Activated CD8-positive, alpha-beta memory T cell treated with anti-CD3 and anti-CD28 coated beads, Interleukin-2, amount 50 U/mL, for 4 hours (primary cell): Measurements from ENCODE around the gene FSCN2.

Experiments
- DNase-seq: peaks from one replicate; pipeline ENCODE4 v3.0.0-alpha.2; 2020

FSCN2 gene

DNA sequence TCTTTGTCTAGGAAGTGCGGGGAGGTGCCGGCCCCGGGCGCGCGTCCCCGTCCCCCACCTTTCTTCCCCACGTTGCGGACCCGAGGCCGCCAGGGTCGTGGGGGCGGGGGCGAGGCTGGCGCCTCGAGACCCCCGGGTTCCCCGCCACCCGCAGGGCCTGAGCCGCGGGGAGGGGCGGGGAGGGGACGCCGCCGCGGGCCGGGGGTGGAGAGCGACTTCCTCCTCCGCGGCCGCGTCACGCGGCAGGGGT lies 13.8 kb upstream of the FSCN2 start:
- no peak for DNase-seq

DNA sequence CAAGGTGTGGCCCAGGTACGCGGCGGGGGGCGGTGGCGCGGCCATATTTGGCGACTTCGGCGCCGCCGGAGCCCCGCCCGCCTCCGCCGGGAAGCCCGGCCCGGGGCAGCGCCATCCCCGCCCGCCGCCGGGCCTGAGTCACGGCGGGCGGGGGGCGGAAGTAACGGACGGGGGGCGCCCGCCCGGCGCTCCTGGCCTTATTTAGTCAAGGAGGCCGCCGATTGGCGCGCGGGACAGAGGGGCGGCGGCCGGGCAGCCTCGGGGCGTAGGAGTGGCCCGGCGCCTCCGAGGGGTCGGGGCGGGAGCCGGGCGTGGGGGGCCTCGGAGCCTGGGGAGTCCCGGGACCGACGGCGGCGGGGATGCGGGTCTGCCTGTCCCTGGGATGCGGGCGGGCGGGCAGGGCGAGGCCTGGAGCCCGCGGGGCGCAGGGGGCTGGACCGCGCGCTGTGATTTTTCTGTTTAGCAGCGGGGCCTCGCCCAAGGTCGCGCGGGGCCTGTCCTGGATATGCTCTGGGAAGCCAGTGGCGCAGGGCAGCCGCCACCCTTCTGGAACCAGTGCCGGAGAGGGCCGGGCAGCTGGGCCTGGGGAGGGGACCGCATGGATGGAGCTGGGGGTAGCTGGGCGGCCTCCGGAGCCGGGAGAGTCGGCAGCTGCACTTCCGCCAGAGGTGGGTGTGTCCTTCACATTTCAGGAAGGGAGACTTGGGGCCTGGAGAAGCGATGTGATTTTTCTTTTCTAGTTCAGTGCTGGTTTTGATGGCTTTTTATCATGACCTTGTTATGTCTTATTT lies 13.2 kb upstream of the FSCN2 start:
- DNase-seq, result peak; percentile 77

- peak; percentile 27 for DNase-seq
Observed at GRCh38 chr17:81515530-81516041, 12.6 kb upstream of the FSCN2 start.

DNA sequence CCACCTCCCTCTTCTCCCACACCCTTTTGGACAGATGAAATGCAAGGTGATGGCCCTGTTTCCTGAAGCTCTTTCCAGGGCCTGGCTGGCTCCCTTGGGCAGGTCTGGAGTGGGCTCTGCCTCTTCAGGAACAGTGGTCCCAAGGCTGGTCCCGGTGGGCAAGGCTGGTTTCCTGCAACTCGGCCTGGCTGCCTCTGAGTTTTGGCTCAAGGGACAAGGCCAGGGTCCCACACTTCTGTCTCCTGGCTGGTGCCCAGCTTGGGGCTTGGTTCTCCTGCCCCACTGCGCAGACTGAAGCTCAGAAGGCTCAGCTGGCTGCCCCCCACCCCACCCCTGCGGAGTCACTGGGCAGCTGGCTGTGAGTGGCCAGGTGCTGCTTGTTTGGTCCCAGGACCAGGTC lies 11.7 kb upstream of the FSCN2 start:
- DNase-seq, result peak; percentile 14

DNA sequence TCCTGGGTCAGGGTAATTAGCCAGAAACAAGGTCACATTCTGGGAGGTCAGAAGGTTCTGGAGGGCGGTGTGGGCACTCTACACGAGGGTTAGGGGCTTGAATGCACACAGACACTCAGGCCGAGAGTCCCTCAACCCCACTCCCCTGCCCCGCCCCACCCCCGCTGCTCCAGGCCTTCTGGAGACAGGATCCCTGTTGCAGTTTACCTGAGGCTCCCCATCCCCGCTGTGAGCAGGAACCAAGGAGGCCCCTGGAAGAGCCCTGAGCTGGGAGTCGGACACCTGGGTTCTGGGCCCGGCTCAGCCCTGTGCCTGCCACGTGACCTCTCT lies 11.2 kb upstream of the FSCN2 start:
- DNase-seq, result no peak

DNA sequence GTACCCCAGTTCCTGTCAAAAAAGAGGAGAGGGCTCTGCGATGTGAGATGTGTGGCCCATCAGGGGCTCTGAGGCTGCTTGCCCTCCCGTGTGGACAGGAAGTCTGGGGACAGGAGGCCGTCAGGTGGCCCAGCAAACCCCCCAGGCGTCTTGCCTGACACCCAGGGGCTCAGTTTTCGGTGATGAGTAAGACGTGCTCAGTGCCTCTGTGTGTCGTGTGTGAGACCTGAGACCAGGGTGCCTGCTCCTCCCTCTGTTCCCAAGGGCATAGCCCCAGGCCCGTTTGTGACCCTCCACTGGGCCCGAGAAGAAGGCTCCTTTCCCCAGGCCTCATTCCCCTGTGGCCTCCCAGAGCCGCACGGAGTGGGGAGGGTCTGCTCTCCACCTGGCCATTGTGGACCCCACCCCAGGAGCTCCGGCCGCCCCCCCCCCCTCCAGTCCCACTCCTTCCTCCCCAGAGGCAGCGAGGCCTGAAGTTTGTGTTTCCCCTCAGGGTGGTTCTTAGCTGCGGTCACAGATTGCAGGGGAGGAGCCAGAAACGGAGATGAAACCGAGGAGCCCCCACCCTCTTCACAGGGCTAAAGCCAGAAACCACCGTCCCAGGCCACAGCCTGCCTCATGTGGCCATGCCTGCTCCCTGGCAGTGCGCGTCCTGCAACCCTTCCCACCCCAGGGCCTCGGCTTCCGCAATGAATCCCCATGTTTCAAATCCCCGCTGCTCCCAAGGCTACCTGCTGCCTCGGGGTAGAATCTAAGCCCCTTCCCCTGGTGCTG lies 10.7 kb upstream of the FSCN2 start:
- DNase-seq, result peak; percentile 17

GRCh38 chr17:81518113-81518784 lies 9.9 kb upstream of the FSCN2 start:
- DNase-seq, result peak; percentile 15

DNA sequence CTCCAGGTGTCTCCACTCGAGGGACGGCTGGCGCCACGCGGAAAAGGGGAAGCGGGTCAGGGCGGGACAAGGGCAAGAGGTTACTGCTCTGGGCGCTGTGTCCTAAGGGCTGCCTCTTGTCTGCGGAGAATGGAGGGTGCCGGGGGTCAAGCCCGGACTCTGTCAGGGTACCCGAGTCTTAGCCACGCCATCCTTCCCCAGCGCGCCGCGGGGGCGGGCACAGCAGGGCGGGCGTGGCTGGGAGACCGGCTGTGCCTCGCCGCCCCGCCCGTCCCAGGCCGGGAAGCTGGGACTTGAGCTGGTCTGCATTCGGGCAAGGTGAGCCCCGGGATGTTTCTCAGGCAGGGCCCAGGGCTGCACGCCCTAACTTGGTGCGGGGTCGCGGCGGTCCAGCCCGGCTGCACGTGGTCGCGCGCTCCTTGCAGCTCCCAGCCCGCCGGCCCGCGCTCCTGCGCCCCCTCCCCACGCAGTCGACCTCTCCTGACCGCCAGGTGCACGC lies 9.3 kb upstream of the FSCN2 start:
- peak; percentile 35 for DNase-seq

GRCh38 chr17:81519284-81520020 lies 8.7 kb upstream of the FSCN2 start:
- DNase-seq, result peak; percentile 81

GRCh38 chr17:81520021-81520901 lies 7.9 kb upstream of the FSCN2 start:
- peak; percentile 15 for DNase-seq

- DNase-seq, result no peak
Observed at GRCh38 chr17:81522491-81523401, 5.4 kb upstream of the FSCN2 start.

- no peak for DNase-seq
Observed at GRCh38 chr17:81523402-81524038, 4.7 kb upstream of the FSCN2 start.

DNA sequence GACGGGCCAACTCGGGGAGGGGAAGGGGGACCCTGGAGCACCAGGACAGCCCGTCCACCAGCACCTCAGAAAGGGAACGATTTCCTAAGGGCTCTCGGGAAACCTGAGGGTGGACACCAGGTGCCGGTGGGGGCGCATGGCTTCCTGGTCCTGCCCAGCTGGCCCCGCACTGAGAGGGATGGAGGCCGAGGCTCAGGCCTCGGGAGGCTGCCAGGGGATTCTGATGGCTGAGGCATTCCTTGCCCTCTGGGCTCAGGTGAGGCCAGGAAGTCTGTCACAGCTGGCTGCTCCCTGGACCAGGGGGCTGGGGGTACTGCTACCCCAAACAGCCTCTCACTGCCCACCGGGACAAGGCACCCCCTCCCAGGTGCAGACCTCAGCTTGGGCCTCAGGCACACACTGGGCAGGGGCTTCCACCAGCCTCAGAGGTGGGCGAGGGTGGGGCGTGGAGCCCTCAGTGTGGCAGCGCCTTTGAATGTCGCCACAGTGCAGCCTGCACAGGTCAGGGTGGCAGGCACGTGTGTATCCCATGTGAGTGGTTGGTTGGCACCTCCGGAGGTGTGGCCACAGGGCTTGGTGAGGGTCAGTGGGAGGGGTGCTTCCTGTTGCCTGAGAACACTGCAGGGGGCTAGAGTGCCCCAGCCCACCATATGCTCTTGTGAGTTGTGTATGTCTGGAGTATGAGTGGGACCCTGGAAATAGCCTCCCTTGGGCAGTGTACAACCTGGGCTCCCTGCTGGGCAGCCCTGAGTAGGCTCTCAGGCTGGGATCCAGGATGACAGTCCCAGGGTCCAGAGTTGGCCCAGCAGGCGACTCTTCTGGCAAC lies 3.9 kb upstream of the FSCN2 start:
- no peak for DNase-seq

DNA sequence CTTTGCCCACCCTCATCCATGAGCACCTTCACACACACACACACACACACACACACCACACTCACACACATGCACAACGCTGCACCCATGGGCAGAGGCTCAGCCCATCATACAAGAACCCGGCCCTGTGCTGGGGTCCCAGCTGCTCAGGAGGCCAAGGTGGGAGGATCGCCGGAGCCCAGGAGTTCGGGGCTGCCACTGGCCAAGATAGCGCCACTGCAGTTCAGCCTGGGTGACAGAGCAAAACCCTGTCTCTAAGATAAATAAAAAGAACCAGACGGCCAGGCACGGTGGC lies 3.4 kb upstream of the FSCN2 start:
- DNase-seq, result no peak

GRCh38 chr17:81526662-81527571 lies 1.3 kb upstream of the FSCN2 start:
- DNase-seq, result no peak

DNA sequence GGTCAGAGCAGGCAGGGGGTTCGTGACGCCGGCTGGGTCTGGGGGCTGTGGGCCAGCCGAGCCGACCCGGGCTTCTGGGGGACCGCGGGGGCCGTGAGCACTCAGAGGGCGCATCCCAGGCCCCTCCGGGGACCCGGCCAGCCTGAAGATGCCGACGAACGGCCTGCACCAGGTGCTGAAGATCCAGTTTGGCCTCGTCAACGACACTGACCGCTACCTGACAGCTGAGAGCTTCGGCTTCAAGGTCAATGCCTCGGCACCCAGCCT lies 140 bp downstream of the FSCN2 start:
- DNase-seq, result no peak

- no peak for DNase-seq
Observed at GRCh38 chr17:81528651-81529436, 667 bp downstream of the FSCN2 start.

- DNase-seq, result no peak
Observed at GRCh38 chr17:81529437-81529803, 1.2 kb downstream of the FSCN2 start.
